Glutamatergic neuron (in vitro differentiated cells): ENCODE data around the gene GTSE1. TPM values are rescaled to one million over a fixed set of nuclear protein-coding genes. Genes with fewer than 3 reads are reported as not detected.

ENCODE experiments used
- DNase-seq: peaks from one replicate; pipeline ENCODE4 v3.0.0; 2022
- H3K27ac Mint-ChIP-seq: one replicate; pipeline ENCODE4 v1.8.0; 2020; ENCODE audit warnings: mild to moderate bottlenecking, mixed read lengths, inconsistent platforms; ENCODE audit not compliant: unreplicated experiment
- H3K27me3 Mint-ChIP-seq: one replicate; pipeline ENCODE4 v1.8.0; 2020; ENCODE audit warnings: mild to moderate bottlenecking, moderate library complexity, mixed read lengths, inconsistent platforms; ENCODE audit not compliant: unreplicated experiment
- H3K36me3 Mint-ChIP-seq: one replicate; pipeline ENCODE4 v1.8.0; 2020; ENCODE audit warnings: mild to moderate bottlenecking, mixed read lengths, inconsistent platforms; ENCODE audit not compliant: unreplicated experiment
- H3K4me1 Mint-ChIP-seq: one replicate; pipeline ENCODE4 v1.8.0; 2020; ENCODE audit warnings: mild to moderate bottlenecking, low read depth, mixed read lengths, inconsistent platforms; ENCODE audit not compliant: unreplicated experiment
- H3K4me3 Mint-ChIP-seq: one replicate; pipeline ENCODE4 v1.8.0; 2020; ENCODE audit warnings: mild to moderate bottlenecking, mixed read lengths, inconsistent platforms; ENCODE audit not compliant: unreplicated experiment
- H3K9me3 Mint-ChIP-seq: one replicate; pipeline ENCODE4 v1.8.0; 2020; ENCODE audit warnings: mild to moderate bottlenecking, moderate library complexity, mixed read lengths, inconsistent platforms; ENCODE audit not compliant: unreplicated experiment
- CTCF ChIP-seq: fragments of 200-600 bp; sonication (generic); IDR thresholded peaks from one replicate; pipeline ENCODE4 v1.5.0; 2021; ENCODE audit not compliant: partially characterized antibody, unreplicated experiment
- total RNA-seq: library from RNA; stranded (reverse); fragmentation: NEBNext Ultra II Directional; extraction: Animal tissue kit (Norgen Biotek cat#: 25700); gene quantifications from one replicate; pipeline ENCODE4 v1.2.1, GENCODE V29; 2021; ENCODE audit not compliant: unreplicated experiment

The GTSE1 gene
- total RNA-seq, 1 donor from 2014 or later, result 7.5 TPM

GRCh38 chr22:46367707-46368191 is 71.1 kb downstream of the GTSE1 start:
- Mint-ChIP-seq H3K4me1 (no peaks in the 10 kb centered on the region), H3K27me3 (peaks cover 6% of the 10 kb centered on the region), H3K27ac (no peak overlapping the region), H3K4me3 (no peak overlapping the region), H3K36me3 (no peaks in the 10 kb centered on the region), H3K9me3 (no peaks in the 10 kb centered on the region)
- peak; percentile 82 for DNase-seq
- TF ChIP-seq CTCF, result peak; percentile 71

- no peak for DNase-seq
- Mint-ChIP-seq H3K4me1 (no peaks in the 10 kb centered on the region), H3K36me3 (no peaks in the 10 kb centered on the region), H3K27me3 (peaks cover 6% of the 10 kb centered on the region), H3K4me3 (no peak overlapping the region), H3K9me3 (no peaks in the 10 kb centered on the region), H3K27ac (no peak overlapping the region)
- TF ChIP-seq CTCF, result no peak
These were observed 71.8 kb downstream of the GTSE1 start for GRCh38 chr22:46368422-46368821.

- H3K27me3 Mint-ChIP-seq, result peaks cover 6% of the 10 kb centered on the region
- no peaks in the 10 kb centered on the region for H3K36me3 Mint-ChIP-seq
- H3K4me1 Mint-ChIP-seq, result no peaks in the 10 kb centered on the region
- no peak for DNase-seq
- no peak overlapping the region for H3K4me3 Mint-ChIP-seq
- no peak for TF ChIP-seq CTCF
- no peaks in the 10 kb centered on the region for H3K9me3 Mint-ChIP-seq
- no peak overlapping the region for H3K27ac Mint-ChIP-seq
These were observed 72.4 kb downstream of the GTSE1 start for GRCh38 chr22:46368871-46369715.

GRCh38 chr22:46369716-46370583 is 73.3 kb downstream of the GTSE1 start:
- no peak overlapping the region for H3K4me3 Mint-ChIP-seq
- H3K27ac Mint-ChIP-seq, result no peak overlapping the region
- peaks cover 6% of the 10 kb centered on the region for H3K27me3 Mint-ChIP-seq
- H3K9me3 Mint-ChIP-seq, result no peaks in the 10 kb centered on the region
- H3K4me1 Mint-ChIP-seq, result no peaks in the 10 kb centered on the region
- TF ChIP-seq CTCF, result no peak
- no peaks in the 10 kb centered on the region for H3K36me3 Mint-ChIP-seq
- no peak for DNase-seq
